Measurements from ENCODE around the gene JKAMP.
A peak's percentile ranks its signal among the peaks of the same experiment; 100 is the strongest.
"Not testable (repeated sequence)": the region's sequence is repeated elsewhere in the genome, so short reads cannot be mapped to it uniquely, and the experiment has no call there.

Gene JKAMP, protein sequence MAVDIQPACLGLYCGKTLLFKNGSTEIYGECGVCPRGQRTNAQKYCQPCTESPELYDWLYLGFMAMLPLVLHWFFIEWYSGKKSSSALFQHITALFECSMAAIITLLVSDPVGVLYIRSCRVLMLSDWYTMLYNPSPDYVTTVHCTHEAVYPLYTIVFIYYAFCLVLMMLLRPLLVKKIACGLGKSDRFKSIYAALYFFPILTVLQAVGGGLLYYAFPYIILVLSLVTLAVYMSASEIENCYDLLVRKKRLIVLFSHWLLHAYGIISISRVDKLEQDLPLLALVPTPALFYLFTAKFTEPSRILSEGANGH

DNA sequence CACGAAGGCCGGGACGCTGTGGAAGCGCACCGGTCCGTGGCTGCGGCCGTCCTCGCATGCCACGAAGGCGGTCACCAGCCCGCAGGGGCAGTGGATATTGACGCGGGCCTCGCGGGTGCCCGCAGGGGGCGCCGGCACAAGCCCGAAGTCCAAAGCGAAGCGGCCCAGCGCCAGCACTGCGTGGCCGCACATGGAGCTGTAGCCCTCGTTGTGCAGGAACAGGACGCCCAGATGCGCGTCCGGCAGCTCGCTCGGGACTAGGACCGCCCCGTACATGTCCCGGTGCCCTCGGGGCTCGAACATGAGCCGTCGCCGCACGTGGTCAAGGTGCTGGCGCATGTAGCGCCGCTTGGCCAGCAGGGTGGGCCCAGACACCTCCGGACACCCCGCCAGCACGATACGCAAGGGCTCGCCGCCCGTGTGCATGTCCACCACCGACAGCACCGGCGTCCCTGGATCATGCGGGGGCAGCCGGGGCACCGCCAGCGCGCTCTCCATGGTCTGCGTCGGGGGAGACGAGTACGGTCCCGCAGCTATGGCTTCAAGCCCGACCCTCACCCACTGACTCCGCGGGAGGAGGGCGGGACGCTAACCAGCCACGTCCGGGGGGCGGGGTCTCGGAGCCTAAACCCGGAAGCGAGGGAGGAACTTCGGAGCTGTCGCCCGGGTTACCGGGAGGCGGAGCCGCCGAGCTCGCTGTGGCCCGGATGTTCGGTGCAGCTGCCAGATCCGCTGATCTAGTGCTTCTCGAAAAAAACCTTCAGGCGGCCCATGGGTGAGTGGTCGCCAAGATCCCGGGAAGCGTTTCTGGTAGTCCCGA lies at the start of gene JKAMP, which contains the start of gene L3HYPDH:
TSS of gene JKAMP (plus strand) at position 699 of the 820 bp plus-strand sequence. CDS start at position 772, 73 bp downstream.
TSS of gene L3HYPDH (minus strand) at position 590 of the 820 bp plus-strand sequence. CDS start at position 498, 92 bp downstream.
- peaks cover 54% of the 10 kb centered on the region for H3K4me1 Mint-ChIP-seq
- H3K9me3 Mint-ChIP-seq: no peaks in the 10 kb centered on the region
- H3K4me3 Mint-ChIP-seq: peak within 1 kb of the TSS; percentile 90
- no peaks in the 10 kb centered on the region for H3K27me3 Mint-ChIP-seq
- H3K36me3 Mint-ChIP-seq (ENCODE audit: low read depth): peaks cover 14% of the 10 kb centered on the region
- DNase-seq: peak; percentile 98
- ATAC-seq: peak; percentile 97
- peak within 1 kb of the TSS; percentile 88 for H3K27ac Mint-ChIP-seq

DNA sequence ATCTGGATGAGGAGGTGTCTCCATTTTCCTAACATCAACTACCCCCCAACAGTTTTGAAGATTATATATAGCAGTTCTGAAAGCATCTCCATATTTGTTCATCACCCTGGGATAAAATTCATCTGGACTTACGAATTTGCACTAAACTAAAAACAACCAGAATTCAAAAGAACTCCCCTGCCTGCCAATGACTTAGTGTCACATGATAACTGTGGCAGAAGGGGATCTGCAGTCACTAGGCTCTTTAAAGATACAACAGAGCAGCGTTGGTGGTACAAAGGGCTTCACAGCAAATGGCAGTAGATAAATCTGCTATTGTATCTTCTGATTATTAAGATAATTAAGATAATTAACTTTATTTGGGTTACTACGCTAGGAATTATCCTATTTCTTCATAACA lies 49.2 kb upstream of the JKAMP start:
- Mint-ChIP-seq H3K36me3 (ENCODE audit: low read depth) (no peaks in the 10 kb centered on the region), H3K27ac (no peak overlapping the region)
- no peak for ATAC-seq

DNA sequence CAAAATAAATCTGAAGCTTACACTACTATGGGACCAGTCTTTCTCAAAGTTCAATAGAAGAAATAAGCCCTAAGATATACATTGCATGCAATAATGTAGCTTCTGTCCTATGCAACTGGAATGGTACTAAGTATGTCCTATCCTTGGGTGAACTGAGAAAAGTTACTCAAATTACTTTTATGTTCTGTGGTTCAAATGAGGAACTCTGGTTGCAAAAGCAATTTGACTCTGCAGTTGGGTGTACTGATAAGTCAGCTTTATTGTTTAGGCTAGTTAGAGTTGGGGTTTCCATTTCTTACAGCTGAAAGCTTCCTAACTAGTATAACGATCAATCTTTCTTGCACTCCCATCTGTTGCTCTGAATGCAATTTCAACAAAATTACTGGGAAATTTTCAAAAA lies 48.3 kb upstream of the JKAMP start:
- Mint-ChIP-seq H3K4me3 (no peak overlapping the region), H3K27ac (no peak overlapping the region), H3K27me3 (no peaks in the 10 kb centered on the region), H3K9me3 (no peaks in the 10 kb centered on the region), H3K4me1 (no peaks in the 10 kb centered on the region), H3K36me3 (ENCODE audit: low read depth) (no peaks in the 10 kb centered on the region)
- no peak for ATAC-seq
- no peak for DNase-seq

More for the DNA sequence above, 49.2 kb upstream of the JKAMP start:
- DNase-seq: no peak
- no peaks in the 10 kb centered on the region for H3K27me3 Mint-ChIP-seq
- no peaks in the 10 kb centered on the region for H3K9me3 Mint-ChIP-seq
- H3K4me3 Mint-ChIP-seq: no peak overlapping the region
- no peaks in the 10 kb centered on the region for H3K4me1 Mint-ChIP-seq

DNA sequence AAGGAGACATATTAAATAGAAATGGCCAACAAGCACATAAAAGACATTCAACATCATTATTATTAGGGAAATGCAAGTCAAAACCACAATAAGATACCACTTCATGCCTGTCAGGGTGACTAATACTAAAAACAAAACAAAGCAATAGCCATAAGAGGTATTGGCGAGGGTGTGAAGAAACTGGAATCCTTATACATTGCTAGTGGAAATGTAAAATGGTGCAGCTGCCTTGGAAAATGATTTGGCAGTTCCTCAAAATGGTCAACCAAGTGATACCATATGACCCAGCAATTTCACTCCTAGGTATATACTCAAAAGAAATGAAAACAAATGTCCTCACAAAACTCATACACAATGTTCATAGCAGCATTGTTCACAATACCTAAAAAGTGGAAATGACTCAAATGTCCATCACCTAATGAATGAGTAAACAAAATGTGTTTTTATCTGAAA lies 46.1 kb upstream of the JKAMP start:
- no peaks in the 10 kb centered on the region for H3K36me3 Mint-ChIP-seq (ENCODE audit: low read depth)
- ATAC-seq (no peak), DNase-seq (no peak)
- no peaks in the 10 kb centered on the region for H3K4me1 Mint-ChIP-seq
- no peaks in the 10 kb centered on the region for H3K9me3 Mint-ChIP-seq
- H3K4me3 Mint-ChIP-seq: no peak overlapping the region
- no peak overlapping the region for H3K27ac Mint-ChIP-seq
- H3K27me3 Mint-ChIP-seq: peaks cover 3% of the 10 kb centered on the region

DNA sequence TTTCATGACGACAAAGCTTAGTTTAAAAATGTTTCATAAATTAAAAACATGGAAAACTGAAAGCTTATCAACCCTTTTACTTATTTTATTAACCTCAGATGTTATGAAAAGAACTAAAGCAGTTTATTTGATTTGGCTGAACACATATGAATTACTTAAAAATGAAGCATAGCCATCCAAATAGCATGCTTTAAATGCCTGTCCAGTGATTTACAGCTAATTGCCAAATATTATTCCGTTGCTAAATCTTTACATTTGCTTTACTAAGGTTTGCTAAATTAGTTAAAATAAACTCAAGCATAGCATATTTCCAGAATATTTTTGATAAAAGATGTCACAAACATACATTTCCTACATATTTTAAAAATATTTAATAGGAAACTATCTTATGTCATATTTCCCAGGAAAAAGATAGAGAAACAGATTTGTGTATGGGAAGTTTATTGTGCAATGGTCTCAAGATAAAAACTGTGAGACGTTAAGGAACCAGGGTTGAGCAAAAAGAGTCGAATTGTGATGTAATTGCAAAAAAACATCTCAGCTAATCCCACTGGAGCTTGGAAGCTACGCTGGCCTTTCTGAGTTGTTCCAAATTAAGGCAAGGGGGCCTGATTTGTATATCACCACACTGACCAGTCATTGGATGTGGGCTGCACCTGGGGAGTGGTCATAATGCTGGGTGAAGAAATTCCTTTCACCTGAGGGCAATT lies 44.9 kb upstream of the JKAMP start:
- DNase-seq: no peak
- Mint-ChIP-seq H3K4me3 (no peak overlapping the region), H3K36me3 (ENCODE audit: low read depth) (no peaks in the 10 kb centered on the region), H3K27me3 (peaks cover 3% of the 10 kb centered on the region), H3K27ac (no peak overlapping the region), H3K9me3 (no peaks in the 10 kb centered on the region), H3K4me1 (no peaks in the 10 kb centered on the region)
- no peak for ATAC-seq

DNA sequence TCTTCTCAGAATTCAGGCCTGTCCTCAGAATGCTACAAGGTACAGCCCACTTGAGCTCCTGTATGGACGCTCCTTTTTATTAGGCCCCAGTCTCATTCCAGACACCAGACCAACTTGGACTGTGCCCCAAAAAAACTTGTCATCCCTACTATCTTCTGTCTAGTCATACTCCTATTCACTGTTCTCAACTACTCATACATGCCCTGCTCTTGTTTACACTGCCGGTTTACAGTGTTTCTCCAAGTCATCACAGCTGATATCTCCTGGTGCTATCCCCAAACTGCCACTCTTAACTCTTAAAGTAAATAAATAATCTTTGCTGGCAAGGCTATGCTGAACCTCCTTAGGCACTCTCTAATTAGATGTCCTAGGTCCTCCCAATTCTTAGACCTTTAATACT lies 35.6 kb upstream of the JKAMP start:
- H3K9me3 Mint-ChIP-seq; H3K4me3 Mint-ChIP-seq; ATAC-seq; H3K36me3 Mint-ChIP-seq (ENCODE audit: low read depth); H3K4me1 Mint-ChIP-seq; H3K27ac Mint-ChIP-seq; H3K27me3 Mint-ChIP-seq; DNase-seq: not testable (repeated sequence)

DNA sequence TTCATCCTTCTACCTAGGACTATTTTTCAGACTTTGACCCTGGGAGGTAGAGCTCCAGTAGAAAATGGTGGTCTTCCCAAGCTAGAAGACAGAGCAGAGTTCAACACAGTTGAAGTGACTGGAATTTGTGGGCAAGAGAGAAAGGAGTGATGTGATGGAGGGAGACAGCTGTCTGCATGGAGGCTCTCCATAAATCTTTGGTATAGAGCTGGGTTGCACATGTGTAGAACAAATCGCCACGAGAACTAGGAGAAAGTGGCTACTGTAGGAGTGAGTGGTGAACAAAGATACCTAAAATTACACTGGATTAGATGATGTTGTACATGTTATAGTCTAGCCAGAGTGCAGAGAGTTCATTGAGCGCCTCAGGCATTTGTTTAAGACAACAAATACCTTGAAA lies 33.6 kb upstream of the JKAMP start:
- DNase-seq (no peak), ATAC-seq (no peak)
- H3K4me1 Mint-ChIP-seq: no peaks in the 10 kb centered on the region
- H3K27me3 Mint-ChIP-seq: no peaks in the 10 kb centered on the region
- no peak overlapping the region for H3K27ac Mint-ChIP-seq
- peaks cover 1% of the 10 kb centered on the region for H3K9me3 Mint-ChIP-seq
- no peak overlapping the region for H3K4me3 Mint-ChIP-seq
- H3K36me3 Mint-ChIP-seq (ENCODE audit: low read depth): peaks cover 9% of the 10 kb centered on the region

DNA sequence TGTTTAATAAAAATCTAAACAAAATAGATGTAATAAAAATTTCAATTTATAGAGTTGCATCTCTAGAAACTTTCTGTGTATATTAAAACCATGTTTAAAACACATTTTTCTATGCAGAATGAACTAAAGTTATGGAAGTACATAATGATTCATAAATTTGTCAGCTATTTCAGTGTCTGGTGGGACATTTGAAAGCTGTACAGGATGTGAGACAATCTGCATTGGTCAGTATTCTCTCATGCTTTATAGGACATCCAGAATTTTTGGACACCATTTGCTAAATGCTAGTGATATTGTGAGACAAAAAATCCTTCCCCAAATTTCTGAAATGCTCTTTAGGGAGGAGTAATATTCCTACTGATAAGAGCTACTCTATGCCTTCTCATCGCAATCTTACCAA lies 32.5 kb upstream of the JKAMP start:
- no peaks in the 10 kb centered on the region for H3K27me3 Mint-ChIP-seq

DNA sequence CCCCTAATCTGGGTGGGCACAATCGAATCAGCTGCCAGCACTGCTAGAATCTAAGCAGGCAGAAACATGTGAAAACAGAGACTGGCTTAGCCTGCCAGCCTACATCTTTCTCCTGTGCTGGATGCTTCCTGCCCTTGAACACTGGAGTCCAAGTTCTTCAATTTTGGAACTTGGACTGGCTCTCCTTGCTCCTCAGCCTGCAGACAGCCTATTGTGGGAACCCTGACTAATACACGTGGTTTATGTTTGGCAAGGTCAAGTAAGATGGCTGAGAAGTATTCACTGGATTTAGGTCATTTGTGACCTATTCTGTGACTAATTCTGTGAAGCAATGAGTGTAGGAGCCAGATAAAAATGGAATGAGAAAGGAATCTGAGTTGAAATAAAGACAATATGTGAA lies 30.2 kb upstream of the JKAMP start:
- DNase-seq (no peak), ATAC-seq (no peak)
- Mint-ChIP-seq H3K9me3 (peaks cover 5% of the 10 kb centered on the region), H3K4me3 (no peak overlapping the region), H3K27me3 (no peaks in the 10 kb centered on the region), H3K36me3 (ENCODE audit: low read depth) (peaks cover 28% of the 10 kb centered on the region), H3K4me1 (no peaks in the 10 kb centered on the region), H3K27ac (no peak overlapping the region)

More for the DNA sequence above, 32.5 kb upstream of the JKAMP start:
- Mint-ChIP-seq H3K9me3 (peaks cover 5% of the 10 kb centered on the region), H3K4me1 (no peaks in the 10 kb centered on the region), H3K36me3 (ENCODE audit: low read depth) (peaks cover 18% of the 10 kb centered on the region), H3K4me3 (no peak overlapping the region), H3K27ac (no peak overlapping the region)
- DNase-seq: no peak
- no peak for ATAC-seq

DNA sequence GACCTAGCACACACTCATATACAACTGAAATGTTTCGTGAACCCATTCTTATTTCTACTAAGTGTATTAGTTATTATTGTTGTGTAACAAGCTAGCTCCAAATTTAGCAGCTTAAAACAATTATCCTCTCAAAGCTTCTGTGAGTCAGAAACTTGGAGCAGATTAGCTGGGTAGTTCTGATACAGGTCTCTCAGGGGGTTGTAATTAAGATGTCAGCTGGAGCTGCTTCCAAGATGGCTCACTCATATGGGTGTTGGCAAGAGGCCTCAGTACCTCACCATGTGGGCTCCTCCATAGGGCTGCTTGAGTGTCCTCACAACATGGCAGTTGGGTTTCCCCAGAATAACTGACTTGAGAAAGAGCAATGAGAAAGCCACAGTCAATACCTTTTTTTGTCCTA lies 28.9 kb upstream of the JKAMP start:
- no peak overlapping the region for H3K4me3 Mint-ChIP-seq
- H3K27ac Mint-ChIP-seq: no peak overlapping the region
- no peaks in the 10 kb centered on the region for H3K4me1 Mint-ChIP-seq
- H3K27me3 Mint-ChIP-seq: no peaks in the 10 kb centered on the region
- no peak for DNase-seq
- peaks cover 5% of the 10 kb centered on the region for H3K9me3 Mint-ChIP-seq
- ATAC-seq: no peak
- peaks cover 31% of the 10 kb centered on the region for H3K36me3 Mint-ChIP-seq (ENCODE audit: low read depth)

DNA sequence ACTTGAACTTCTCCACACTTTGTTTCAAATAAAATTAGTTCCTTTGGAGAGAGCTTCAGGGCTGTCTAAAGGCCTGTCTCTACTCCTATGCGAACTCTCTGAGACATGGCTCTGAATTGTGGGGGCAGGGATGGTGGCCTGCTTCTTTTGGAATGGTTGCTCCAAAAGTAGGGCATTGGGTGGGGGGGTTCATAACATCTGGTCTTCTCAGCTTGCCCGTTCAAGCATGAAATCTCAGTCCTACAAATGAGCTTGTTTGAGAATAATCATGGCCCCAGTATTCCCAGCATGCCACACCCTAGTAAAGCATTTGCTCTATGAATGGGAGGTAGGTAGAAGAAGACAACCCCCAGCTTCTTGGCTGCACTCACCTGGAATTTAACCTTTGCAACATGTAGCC lies 25.8 kb upstream of the JKAMP start:
- peaks cover 2% of the 10 kb centered on the region for H3K4me1 Mint-ChIP-seq
- peaks cover 5% of the 10 kb centered on the region for H3K9me3 Mint-ChIP-seq
- H3K4me3 Mint-ChIP-seq: no peak overlapping the region
- H3K27me3 Mint-ChIP-seq: peaks cover 5% of the 10 kb centered on the region
- no peak overlapping the region for H3K27ac Mint-ChIP-seq
- no peak for ATAC-seq
- H3K36me3 Mint-ChIP-seq (ENCODE audit: low read depth): peaks cover 37% of the 10 kb centered on the region
- no peak for DNase-seq

DNA sequence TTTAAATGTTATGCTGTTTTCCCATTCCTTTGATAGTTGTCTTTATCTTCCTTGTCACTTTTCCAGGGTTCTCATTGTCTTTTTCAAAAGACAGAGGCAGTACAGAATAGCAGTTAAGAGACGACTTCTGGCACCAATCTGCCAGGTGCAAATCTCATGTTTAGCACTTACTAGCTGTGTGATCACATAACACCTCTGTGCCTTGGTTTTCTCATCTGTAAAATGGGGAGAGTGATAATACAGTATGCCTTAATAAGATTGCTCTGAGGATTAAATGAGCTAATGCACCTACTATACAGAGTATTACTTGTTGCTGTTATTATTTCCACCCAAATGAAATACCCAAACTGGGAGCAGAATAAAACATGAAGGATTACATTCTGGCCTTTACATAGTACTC lies 23.9 kb upstream of the JKAMP start:
- H3K4me3 Mint-ChIP-seq: no peak overlapping the region
- ATAC-seq: no peak
- H3K36me3 Mint-ChIP-seq (ENCODE audit: low read depth): peaks cover 31% of the 10 kb centered on the region
- H3K27ac Mint-ChIP-seq: no peak overlapping the region
- peaks cover 7% of the 10 kb centered on the region for H3K27me3 Mint-ChIP-seq
- DNase-seq: no peak
- H3K4me1 Mint-ChIP-seq: peaks cover 11% of the 10 kb centered on the region
- peaks cover 5% of the 10 kb centered on the region for H3K9me3 Mint-ChIP-seq

DNA sequence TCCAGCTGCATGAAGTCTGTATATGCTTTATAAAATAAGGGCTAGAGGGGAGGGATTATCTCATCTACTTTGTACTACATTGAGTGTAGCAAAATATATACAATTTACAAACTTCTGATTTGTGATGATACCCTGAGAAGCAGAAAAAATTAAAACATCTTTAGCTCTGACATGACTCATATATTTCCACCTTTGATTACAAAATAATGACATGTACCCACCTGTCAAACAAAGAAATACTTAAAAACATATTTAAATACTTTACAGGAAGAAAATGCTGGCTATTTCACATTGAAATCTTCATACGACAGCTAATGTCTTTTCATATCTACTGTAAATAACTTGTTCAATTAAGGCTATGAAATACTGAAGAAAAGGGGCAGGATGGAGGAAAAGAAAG lies 22.4 kb upstream of the JKAMP start:
- H3K27me3 Mint-ChIP-seq: peaks cover 7% of the 10 kb centered on the region
- H3K9me3 Mint-ChIP-seq: no peaks in the 10 kb centered on the region
- peaks cover 20% of the 10 kb centered on the region for H3K36me3 Mint-ChIP-seq (ENCODE audit: low read depth)
- H3K27ac Mint-ChIP-seq: no peak overlapping the region
- H3K4me3 Mint-ChIP-seq: no peak overlapping the region
- ATAC-seq (no peak), DNase-seq (no peak)
- peaks cover 14% of the 10 kb centered on the region for H3K4me1 Mint-ChIP-seq

DNA sequence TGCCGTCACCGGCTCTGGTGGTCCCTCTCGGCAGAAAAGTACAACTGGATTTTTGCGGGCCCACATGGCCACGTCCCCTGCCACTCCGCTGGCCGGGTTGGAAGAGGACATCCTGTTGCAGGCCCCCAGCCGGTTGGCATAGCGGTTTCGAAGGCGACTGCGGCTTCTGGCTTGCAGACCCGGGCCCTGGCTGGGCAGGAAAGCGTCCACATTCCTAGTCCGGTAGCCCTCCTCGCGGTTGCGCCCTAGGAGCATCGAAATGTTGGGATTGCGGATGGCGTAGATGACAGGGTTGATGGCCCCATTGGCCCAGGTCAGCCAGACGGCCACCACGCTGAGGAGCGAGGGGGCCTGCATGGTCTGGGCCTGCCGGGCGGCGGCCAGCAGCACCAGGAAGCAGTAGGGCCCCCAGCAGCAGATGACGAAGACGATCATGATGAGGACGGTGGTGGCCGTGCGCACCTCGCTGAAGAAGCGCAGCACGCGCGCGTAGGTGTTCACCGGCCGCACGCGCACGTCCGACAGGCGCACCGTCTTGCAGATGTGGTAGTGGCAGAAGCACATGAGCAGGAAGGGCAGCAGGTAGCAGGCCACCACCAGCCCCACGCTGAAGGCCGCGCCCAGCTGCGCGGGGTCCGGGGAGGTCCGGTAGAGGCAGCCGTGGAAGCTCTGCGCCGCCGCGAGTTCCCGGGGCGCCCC lies 20.4 kb upstream of the JKAMP start:
- peaks cover 14% of the 10 kb centered on the region for H3K4me1 Mint-ChIP-seq
- peak; percentile 53 for ATAC-seq
- no peaks in the 10 kb centered on the region for H3K9me3 Mint-ChIP-seq
- DNase-seq: peak; percentile 48
- peak overlapping the region; percentile 80 for H3K4me3 Mint-ChIP-seq
- peaks cover 7% of the 10 kb centered on the region for H3K27me3 Mint-ChIP-seq
- peak overlapping the region; percentile 83 for H3K27ac Mint-ChIP-seq
- H3K36me3 Mint-ChIP-seq (ENCODE audit: low read depth): peaks cover 10% of the 10 kb centered on the region
